ENCODE results near the gene VEPH1. TPM values are rescaled to one million over a fixed set of nuclear protein-coding genes. Genes with fewer than 3 reads are reported as not detected.
A peak's percentile ranks its signal among the peaks of the same experiment; 100 is the strongest.

VEPH1 gene
- polyA plus RNA-seq, 1 of the 3 experiments (the other 2 are of a cell fraction) = 6.0 TPM

GRCh38 chr3:157333551-157333991, 169.6 kb downstream of the VEPH1 start (continued):
- TF ChIP-seq REST (IDR thresholded peaks at IDR 0.05; ENCODE audit: low read depth, low read length) (no peak), JUND (IDR thresholded peaks at IDR 0.05) (peak; percentile 77), SIN3A (IDR thresholded peaks at IDR 0.05; ENCODE audit: borderline replicate concordance, low read depth, low read length) (peak; percentile 32; the same call in 1 of the 2 replicates), RCOR1 (IDR thresholded peaks at IDR 0.05; ENCODE audit: low read length) (no peak), RFX5 (IDR thresholded peaks at IDR 0.05; ENCODE audit: low read length) (no peak), MXI1 (IDR thresholded peaks at IDR 0.05; ENCODE audit: low read depth, low read length) (no peak), MAX (IDR thresholded peaks at IDR 0.05; ENCODE audit: low read depth) (no peak), SMC3 (IDR thresholded peaks at IDR 0.05; ENCODE audit: low read depth, low read length) (no peak), TCF12 (IDR thresholded peaks at IDR 0.05) (peak; percentile 99), CHD2 (IDR thresholded peaks at IDR 0.05; ENCODE audit: low read length, partially characterized antibody) (no peak), FOXJ3 (CRISPR knock-in tag; IDR thresholded peaks at IDR 0.05) (no peak)

GRCh38 chr3:157330206-157330605, 173.0 kb downstream of the VEPH1 start:
- H3K4me2 ChIP-seq = peak overlapping the region; percentile 38; the same call in 1 of the 2 replicates
- WGBS (ENCODE audit: low lambda C conversion rate) = 91% methylated on average over 1 of the region's 1 CpG
- H3K4me1 ChIP-seq (ENCODE audit: control insufficient read depth in 1 of 2, insufficient read depth in 2 of 2, low read depth in 1 of 2, low read length in 1 of 2) = peaks cover 0 to 24% of the 10 kb centered on the region in 2 experiments
- no peaks in the 10 kb centered on the region for H3K79me2 ChIP-seq (ENCODE audit: insufficient read depth)
- DNase-seq = no peak
- ChIA-PET CTCF (no interaction called here), POLR2A (no interaction called here)
- no peak overlapping the region for H3K4me3 ChIP-seq (ENCODE audit: low read depth in 2 of 2, low read length in 1 of 2)
- peak overlapping the region in 1 of 2 experiments; percentile 34; a peak in 1 of 4 replicates for H3K27ac ChIP-seq (ENCODE audit: low read depth in 2 of 2, low read length in 1 of 2)
- no peaks in the 10 kb centered on the region for H4K20me1 ChIP-seq (ENCODE audit: insufficient read depth)
- no peak overlapping the region for H3K9ac ChIP-seq
- H3K27me3 ChIP-seq (ENCODE audit: insufficient read depth) = no peaks in the 10 kb centered on the region
- no peaks in the 10 kb centered on the region for H3K9me2 ChIP-seq
- H3K9me3 ChIP-seq = peaks cover 6% of the 10 kb centered on the region; the same call in 1 of the 2 replicates
- TF ChIP-seq CTCF (IDR thresholded peaks at IDR 0.05) (no peak), PBX3 (IDR thresholded peaks at IDR 0.05) (no peak), GABPA (IDR thresholded peaks at IDR 0.05; ENCODE audit: low read depth) (no peak), CHD2 (IDR thresholded peaks at IDR 0.05; ENCODE audit: low read length, partially characterized antibody) (no peak), NFIC (IDR thresholded peaks at IDR 0.05; ENCODE audit: borderline replicate concordance) (no peak), EP300 (IDR thresholded peaks at IDR 0.05; ENCODE audit: borderline replicate concordance in 1 of 2, low read depth in 1 of 2, low read length in 1 of 2) (no peak), IRF3 (IDR thresholded peaks at IDR 0.05; ENCODE audit: low read depth, low read length) (no peak), SMC3 (IDR thresholded peaks at IDR 0.05; ENCODE audit: low read depth, low read length) (no peak), FOXJ3 (CRISPR knock-in tag; IDR thresholded peaks at IDR 0.05) (no peak), RCOR1 (IDR thresholded peaks at IDR 0.05; ENCODE audit: low read length) (no peak), RAD21 (IDR thresholded peaks at IDR 0.05; ENCODE audit: low read length) (no peak)
- no peak overlapping the region for H2AFZ ChIP-seq (ENCODE audit: low read depth)
- peaks cover 0 to 6% of the 10 kb centered on the region in 2 experiments for H3K36me3 ChIP-seq (replicated peaks in 1 of 2; ENCODE audit: control insufficient read depth in 1 of 2, insufficient read depth in 2 of 2, low read length in 1 of 2)
- H3F3A ChIP-seq (replicated peaks; ENCODE audit: insufficient read depth) = peaks cover 14% of the 10 kb centered on the region

Measured in SK-N-SH (cell line).